Measurements from ENCODE around the gene KRTAP10-5.

GRCh38 chr21:44539046-44539445, 41.4 kb downstream of the KRTAP10-5 start:
- no peak for TF ChIP-seq POLR2A (IDR thresholded peaks at IDR 0.05; ENCODE audit: low read depth, low read length)
- TF ChIP-seq SPI1 (IDR thresholded peaks at IDR 0.05; ENCODE audit: low read depth, low read length) = no peak

All from GM12891 (cell line).